GM18867 (cell line): Measurements from ENCODE around the gene PPP1R12B.
"Not testable (repeated sequence)": the region's sequence is repeated elsewhere in the genome, so short reads cannot be mapped to it uniquely, and the experiment has no call there.

Experiments
- ATAC-seq: cut with Tn5 transposase; IDR thresholded peaks from one replicate; pipeline ENCODE4 v1.9.1; 2021; ENCODE audit warnings: mild to moderate bottlenecking, moderate library complexity; ENCODE audit not compliant: unreplicated experiment

Gene PPP1R12B

DNA sequence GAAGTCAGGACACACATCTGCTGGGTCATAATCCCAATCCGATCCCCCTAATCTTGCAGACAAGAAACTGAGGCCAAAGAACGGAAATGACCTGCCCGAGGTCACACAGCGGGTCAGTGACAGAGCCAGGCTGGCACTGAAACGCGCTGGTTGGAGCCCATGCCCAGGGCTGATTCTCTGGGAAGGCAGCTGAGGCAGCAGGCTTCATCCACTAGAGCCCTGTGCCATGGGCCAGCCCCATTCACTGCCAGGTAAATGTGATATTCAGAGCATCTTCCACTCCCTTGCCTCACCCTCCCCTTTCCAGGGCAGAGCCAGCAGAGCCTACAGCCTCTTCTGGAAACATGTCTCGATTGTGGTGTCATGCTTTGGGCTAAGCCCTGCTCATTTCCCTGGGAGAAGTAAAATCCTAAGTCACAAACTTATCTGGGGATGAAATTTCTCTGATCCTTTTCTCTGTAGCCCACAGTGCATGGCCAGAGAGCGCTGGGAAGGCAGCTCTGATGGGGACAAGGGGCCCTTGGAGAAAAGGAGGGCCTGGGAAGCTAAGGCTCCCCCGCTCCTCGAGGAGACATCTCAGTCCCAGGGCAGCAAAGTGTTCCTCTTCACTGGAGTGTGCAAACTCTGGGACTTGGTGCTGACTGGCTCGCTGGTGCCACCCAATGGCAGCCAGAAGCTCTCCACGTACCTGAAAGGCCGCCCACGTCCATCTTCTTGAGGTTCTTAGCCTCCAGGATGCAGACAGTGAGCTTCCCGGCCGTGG lies 251.4 kb downstream of the PPP1R12B start:
- peak; percentile 66 for ATAC-seq

DNA sequence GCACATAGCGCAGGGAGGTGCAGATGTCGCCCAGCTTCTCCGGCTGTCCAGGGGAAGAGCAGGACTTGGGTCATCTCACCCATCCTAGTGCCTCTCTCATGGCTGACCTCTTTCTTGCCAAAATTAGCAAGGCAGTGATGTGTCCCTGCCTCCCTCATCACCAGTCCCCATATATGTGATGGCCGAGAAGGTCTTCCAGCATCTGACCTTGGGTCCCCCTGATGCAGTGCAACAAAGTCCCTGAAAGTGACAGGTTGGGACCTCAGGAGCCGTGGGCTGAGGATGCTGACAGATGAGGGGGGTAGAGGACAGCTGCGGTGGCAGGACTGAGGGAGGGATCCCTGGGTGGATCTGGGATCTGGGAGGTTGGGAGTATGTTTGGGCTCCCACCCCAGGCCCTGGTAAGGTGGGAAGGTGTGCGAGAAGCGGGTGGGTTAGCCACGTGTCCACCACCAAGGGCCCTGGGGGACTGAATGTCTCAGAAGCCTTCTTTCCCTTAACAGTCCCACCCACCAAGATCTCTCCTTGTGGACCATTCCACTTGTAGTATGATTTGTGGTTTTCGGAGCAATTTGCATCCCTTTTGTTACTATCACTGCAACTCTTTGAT lies 252.0 kb downstream of the PPP1R12B start:
- no peak for ATAC-seq

- ATAC-seq = no peak
Observed at GRCh38 chr1:202603435-202603834, 254.9 kb downstream of the PPP1R12B start.

DNA sequence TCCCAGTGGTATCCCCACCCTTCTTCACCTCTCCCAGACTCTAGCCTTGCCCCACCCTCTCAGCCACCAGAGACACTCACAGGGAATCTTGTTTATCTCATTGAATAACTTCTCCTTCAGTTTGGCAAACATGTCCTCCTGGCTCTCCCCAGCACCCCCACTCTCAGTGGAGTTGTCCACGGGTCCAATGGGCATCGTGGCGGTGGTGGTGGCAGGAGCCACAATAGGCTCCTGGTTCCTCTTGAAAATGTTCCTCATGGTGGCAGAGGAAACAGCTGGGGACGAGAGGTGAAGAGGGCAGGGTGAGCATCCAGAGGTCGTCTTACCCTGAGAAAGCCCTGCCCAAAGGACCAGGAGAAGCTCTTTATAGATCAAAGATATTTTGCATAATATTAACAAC lies 257.0 kb downstream of the PPP1R12B start:
- ATAC-seq = no peak

DNA sequence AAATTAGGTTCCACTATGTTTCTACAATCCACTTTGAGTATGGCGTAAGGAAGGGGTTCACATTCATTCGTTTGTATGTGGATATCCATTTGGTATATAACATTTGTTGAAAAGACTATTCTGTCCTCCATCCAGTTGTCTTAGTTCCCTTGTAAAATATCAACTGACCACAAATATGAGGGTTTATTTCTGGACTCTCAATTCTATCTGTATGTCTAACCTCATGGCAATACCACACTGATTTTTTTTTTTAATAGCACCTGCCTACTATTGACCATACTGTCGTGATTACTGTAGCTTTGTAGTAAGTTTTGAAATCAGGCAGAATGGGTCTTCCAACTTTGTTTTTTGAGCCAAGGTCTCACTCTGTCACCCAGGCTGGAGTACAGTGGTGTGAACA lies 263.5 kb downstream of the PPP1R12B start:
- not testable (repeated sequence) for ATAC-seq

- ATAC-seq = no peak
Observed at GRCh38 chr1:202613571-202613970, 265.1 kb downstream of the PPP1R12B start.

DNA sequence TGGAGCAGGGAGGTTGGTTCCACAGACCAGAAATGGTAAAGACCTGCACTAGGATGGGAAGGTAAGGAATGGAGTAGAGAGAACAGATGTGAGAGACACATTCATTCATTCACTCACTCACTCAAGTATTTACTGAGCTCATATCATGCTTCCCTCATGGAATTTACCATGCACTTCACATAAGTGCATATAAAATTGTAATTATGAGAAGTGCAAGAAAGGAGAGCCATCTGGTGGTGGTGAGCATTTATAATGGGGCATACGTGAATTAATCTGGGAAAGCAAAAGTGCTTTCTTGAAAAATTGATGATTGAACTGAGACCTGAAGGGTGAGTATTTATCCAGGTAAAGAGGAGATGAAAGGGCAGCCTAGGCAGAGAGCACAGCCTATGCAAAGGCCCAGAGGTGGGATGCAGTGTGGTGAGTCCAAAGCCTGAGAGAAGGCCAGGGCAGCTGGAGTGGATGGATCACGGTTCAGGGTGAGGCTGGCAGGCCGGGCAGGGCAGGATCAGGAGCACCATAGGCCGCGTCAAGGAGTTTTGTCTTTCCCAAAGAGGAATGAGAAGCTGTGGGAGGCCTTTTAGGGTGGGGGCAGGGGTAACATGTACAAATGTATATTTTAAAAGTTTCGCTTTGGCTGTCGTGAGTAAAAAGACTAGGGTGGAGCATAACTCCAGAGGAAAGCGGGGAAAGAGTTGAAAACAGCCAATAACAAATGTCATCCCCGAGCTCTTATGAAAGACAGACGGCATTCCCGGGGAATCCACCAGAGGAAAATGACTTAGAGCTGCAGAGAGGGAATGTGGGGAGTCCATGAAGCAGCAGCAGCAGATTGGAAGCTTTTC lies 266.1 kb downstream of the PPP1R12B start:
- not testable (repeated sequence) for ATAC-seq

DNA sequence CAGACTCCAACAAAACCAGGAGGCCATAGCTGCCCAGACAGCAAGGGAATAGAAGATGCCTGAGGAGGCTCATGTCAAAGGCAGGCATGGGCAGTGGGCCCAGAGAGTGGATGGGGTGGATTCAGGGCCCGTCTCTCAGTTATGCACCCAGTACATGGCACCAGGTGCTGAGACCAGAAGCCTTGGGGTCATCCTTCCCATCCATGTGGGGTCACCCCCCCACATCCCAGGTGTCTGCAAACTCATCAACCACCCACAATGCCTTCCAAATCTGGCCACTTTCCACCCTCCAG lies 266.7 kb downstream of the PPP1R12B start:
- ATAC-seq = not testable (repeated sequence)

DNA sequence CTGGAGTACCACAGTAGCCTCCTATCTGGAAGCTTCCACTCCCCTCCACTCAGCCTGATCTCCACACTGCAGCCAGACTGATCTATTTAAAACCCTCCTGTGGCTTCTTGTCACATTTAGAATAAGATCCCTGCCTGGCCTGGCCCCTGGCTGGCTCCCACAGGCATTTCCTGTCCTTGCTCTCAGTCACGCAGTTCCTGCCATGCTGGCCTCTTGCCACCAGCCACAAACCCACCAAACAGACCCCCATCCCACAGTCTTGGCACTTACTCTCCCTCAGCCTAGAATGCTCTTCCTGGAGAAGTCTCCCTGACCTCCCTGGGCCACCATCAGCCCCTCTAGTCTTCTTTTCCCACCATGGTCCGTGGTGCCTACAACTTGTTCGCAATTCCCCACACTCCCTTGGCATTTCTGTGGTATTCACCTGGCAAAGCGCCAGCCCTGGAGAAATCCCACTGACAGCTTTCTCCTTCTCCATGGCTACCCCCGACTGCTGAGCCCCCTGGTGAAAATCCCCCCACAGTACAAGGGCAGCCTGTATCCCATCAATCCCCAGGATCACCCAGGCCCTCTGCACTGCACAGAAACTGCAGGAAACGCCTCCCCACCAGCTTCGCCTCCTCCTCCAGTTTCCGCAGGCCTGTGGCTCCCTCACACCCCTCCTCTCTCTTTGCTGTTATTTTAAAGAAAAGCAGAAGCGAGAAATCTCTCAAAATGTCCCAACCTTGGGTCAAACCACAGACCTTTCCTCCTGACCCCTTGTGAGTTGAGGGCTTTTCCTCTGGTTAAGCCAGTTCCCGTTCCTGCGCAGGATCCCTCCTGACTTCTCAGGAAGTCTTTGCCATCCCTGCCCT lies 267.2 kb downstream of the PPP1R12B start:
- ATAC-seq = peak; percentile 77

GRCh38 chr1:202616355-202616915 lies 267.9 kb downstream of the PPP1R12B start:
- ATAC-seq = peak; percentile 25

DNA sequence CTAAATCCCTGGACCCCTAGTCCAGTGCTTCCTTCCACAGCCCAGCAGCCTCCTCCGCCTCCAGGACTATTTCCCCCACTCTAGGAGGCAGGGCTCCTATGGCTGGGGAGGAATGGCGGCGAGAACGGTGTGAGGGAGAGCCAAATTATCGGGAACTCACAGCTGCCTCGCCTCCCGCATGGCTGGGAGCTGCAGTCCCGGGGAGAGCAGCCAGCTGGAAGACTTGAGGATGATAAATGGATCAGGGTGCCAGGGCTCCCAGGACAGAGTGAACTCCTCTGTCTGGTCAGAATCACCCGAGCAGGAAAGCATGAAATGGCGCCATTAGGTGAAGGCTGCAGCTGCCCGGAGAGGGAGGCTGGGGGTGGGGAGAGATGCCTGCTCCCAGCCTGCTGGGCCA lies 270.5 kb downstream of the PPP1R12B start:
- not testable (repeated sequence) for ATAC-seq

DNA sequence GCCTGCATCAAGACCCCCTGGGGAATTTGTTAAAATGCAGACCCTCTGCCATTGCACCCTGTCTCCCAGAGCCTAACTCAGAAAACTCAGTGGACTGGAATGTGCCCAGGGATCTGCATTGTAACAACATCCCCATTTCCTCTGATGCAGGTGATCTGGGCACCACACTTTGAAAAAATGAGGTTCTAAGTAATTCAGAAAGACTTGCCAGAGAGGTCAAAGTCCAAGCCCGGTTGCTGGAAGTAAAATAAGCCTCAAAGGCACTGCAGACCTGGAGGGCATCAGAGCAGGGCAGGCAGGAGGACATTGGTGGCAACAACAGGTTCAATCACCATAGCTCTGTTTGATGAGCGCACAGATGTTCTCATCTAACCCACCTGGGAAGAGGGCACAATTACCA lies 271.0 kb downstream of the PPP1R12B start:
- no peak for ATAC-seq

GRCh38 chr1:202620036-202620435 lies 271.5 kb downstream of the PPP1R12B start:
- ATAC-seq = not testable (repeated sequence)

DNA sequence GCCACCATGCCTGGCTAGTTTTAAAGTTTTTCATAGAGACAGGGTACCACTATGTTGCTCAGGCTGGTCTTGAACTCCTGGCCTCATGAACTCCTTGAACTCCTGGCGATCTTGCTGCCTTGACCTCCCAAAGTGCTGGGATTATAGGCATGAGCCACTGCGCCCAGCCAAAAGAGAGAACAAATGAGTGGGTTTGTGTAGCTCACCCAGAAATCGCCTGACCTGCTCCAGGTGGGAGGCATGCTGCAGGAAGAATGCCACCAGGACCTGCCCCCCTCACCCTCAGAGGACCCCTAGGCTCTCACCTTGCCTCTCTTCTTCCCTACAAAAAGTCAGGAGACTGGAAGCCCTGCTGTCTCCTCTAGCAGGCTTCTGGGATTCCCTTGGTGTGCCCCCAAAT lies 272.9 kb downstream of the PPP1R12B start:
- ATAC-seq = no peak

DNA sequence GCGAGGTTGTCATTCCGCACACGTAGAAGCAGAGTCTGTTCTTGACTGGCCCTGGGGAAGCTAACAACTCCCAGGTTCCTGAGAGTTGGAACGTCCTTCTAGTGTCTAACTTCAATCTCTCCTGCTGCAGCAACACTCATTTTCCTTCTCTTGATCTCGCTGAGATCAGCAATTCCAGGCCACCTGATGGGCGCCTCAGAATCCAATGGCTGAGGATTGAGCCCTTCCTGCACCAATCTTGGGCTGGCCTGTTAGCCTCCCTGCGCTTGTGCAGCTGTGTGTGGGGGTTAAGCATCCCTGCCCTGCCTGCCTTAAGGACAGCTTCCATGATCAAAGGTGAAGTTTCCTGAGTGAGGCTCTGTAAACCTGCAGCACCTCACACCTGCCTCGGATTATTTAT lies 273.9 kb downstream of the PPP1R12B start:
- ATAC-seq = no peak

DNA sequence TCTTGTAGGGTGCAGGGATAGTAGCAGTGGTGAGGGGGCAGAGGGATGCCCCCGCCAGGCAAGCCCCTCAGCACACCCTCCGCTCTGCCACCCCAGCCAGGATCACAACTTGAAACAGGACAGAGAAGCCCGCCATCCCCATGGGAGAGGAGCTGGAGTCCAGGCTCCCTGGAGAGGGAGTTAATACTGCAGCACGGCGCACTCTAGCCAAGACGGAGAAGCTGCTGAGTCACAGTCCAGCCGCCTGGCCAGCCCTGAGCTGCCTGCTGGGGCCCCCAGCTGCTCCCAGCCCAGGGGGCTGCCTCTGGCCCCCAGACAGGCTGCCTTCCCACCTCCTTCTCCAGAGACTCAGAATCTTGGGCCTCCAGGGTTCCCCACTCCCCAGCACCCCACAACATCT lies 274.6 kb downstream of the PPP1R12B start:
- ATAC-seq = no peak

- not testable (repeated sequence) for ATAC-seq
Observed at GRCh38 chr1:202623476-202623875, 275.0 kb downstream of the PPP1R12B start.

DNA sequence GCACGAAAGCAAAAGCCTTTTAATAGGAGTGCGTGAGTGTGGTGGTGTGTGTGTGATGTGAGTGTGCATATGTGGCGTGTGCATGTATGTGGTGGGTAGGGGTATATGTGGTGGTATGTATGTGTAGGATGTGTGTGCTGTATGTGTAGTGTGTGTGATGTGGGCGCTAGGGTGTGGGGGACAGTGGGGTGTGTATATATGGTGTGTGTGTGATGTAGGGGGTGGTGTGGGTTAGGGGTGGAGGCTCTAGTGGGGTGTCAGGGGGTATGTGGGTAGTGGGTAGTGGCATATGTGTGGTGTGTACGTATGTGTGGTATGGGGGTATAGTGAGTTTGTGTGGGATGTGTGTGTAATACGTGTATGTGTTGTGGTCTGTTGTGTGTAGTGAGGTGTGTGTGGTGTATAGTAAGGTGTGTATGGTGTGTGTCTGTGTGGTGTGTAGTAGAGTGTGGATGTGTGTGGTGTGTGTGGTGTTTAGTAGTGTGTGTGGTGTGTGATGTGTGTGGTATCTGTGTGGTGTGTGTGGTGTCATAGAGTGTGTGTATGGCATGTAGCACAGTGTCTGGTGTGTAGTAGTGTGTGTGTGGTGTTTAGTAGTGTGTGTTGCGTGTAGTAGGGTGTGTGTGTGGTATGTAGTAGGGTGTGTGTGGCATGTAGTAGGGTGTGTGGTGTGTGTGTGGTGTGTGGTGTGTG lies 275.7 kb downstream of the PPP1R12B start:
- ATAC-seq = no peak

DNA sequence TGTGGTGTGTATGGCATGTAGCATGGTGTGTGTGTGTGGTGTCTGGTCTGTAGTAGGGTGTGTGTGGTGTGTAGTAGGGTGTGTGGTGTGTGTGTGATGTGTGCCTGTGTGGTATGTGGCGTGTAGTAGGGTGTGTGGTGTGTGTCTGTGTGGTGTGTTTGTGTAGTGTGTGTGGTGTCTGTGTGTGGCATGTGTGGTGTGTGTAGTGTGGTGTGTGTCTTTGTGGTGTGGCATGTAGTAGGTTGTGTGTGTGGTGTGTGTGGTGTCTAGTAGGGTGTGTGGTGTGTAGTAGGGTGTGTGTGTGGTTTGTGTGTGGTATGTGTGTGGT lies 276.2 kb downstream of the PPP1R12B start:
- no peak for ATAC-seq
